ENCODE results near the gene NAGS.
"Not testable (repeated sequence)": the region's sequence is repeated elsewhere in the genome, so short reads cannot be mapped to it uniquely, and the experiment has no call there.

NAGS gene

GRCh38 chr17:44045486-44045885 lies 41.1 kb downstream of the NAGS start:
- in situ Hi-C loops (cut with HindIII; ENCODE audit: low pct_unique_long_range_greater_than_20kb, low sequenced_read_pairs), result no loop called here
- no peak for TF ChIP-seq JUND (IDR thresholded peaks at IDR 0.05; ENCODE audit: low read depth)
- no peak for DNase-seq (ENCODE audit: low read depth in 1 of 2, low spot score in 1 of 2)

DNA sequence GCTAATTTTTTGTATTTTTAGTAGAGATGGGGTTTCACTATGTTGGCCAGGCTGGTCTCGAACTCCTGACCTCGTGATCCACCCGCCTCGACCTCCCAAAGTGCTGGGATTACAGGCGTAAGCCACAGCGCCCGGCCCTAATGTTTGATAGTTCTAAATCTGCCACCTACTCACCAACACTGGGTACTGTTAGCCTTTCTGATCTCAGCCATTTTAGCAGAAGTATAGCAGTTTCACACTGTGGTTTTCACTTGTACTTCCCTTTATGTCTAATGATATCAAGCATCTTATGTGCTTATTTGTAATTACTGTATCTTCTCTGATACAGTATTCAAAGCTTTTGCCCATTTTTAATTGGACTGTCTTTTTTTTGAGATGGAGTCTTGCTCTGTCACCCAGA lies 42.5 kb downstream of the NAGS start:
- in situ Hi-C loops (cut with HindIII; ENCODE audit: low pct_unique_long_range_greater_than_20kb, low sequenced_read_pairs); DNase-seq (ENCODE audit: low read depth in 1 of 2, low spot score in 1 of 2): not testable (repeated sequence)

DNA sequence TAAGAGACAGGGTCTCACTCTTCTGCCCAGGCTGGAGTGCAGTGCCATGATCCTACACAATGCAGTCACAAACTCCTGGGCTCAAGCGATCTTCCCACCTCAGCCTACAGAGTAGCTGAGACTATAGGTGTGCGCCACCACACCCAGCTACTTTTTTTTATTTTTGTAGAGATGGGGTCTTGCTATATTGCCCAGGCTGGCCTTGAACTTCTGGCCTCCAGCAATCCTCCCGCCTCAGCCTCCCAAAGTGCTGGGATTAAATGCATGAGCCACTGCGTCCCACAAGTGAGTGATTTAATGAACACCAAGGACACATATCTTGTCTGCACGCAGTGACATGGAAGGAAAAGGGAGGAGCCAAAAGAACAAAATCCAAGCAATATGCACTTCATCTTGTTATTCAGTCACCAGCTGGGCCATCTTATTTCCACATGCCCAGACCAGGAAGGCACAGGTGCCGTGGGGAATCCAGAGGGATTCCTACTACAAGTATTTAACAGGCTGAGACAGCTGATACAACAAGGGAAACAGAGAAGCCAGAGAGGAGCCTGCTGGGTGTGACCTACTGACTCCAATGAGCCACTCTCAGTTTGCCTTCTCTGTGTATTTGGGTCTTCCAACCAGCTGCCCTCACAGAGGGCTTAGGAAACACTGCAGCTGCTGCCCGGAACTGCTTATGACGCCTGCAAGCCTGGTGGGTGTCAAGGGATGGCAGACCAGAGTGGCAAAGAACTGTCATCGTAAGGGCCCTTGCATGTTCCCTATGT lies 45.1 kb downstream of the NAGS start:
- no peak for TF ChIP-seq JUND (IDR thresholded peaks at IDR 0.05; ENCODE audit: low read depth)
- in situ Hi-C loops (cut with HindIII; ENCODE audit: low pct_unique_long_range_greater_than_20kb, low sequenced_read_pairs), result no loop called here
- DNase-seq (ENCODE audit: low read depth in 1 of 2, low spot score in 1 of 2), result no peak

DNA sequence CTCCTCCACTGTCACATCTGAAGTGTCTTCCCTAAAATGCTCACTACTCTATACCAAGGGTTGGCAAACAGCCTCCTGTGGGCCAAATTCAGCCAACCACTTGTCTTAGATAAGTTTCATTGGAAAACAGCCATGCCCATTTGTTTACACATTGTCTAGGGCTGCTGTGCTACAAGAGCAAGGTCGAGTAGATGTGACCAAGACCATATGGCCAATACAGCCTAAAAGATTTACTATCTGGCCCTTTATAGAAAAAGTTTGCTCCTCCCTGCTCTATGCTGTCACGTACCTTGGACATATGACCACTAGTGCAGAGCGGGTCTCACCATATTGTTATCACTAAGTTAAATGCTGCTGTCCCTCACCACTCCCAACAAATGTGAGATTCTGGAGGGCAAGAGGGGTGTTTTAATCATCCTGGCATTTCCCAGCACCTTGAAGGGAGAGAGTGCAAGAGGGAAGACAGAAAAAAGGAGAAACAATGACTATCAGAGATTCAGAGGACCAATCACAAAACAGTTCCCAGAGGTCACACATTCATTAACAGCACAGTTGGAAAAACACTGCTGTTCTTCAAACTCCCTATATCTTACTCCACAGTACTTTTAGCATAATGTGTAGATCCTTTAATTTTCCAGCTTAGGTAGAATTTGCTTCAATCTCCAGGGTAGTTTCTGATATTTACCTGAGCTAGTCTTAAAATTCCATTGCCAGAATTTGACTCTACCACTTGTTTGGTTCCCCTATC lies 48.9 kb downstream of the NAGS start:
- in situ Hi-C loops (cut with HindIII; ENCODE audit: low pct_unique_long_range_greater_than_20kb, low sequenced_read_pairs), result no loop called here
- no peak for DNase-seq (ENCODE audit: low read depth in 1 of 2, low spot score in 1 of 2)
- no peak for TF ChIP-seq JUND (IDR thresholded peaks at IDR 0.05; ENCODE audit: low read depth)
